WTC11 (cell line): Measurements from ENCODE around the gene WNK1. TPM values are rescaled to one million over a fixed set of nuclear protein-coding genes. Genes with fewer than 3 reads are reported as not detected.

Experiments used
- ATAC-seq: fragments of 200-7000 bp; cut with Tn5 transposase; 2 replicates; pipeline ENCODE4 v1.10.0; 2021; ENCODE audit warnings: mild to moderate bottlenecking, moderate library complexity
- CTCF ChIA-PET: fragments of 300-600 bp; sonication (Branson Sonifier 250); formaldehyde crosslinking; loops from one replicate; lab custom pipeline; 2021; ENCODE audit warnings: antibody characterized with exemption; lab: Charles Lee
- POLR2A ChIA-PET: fragments of 350-600 bp; sonication (Branson Sonifier 250); formaldehyde crosslinking; loops from one replicate; lab custom pipeline; 2021; ENCODE audit warnings: antibody characterized with exemption; lab: Charles Lee
- DNase-seq: peaks from one replicate; pipeline ENCODE4 v3.0.0; 2021; ENCODE audit warnings: low spot score
- H3K27ac Mint-ChIP-seq: 2 replicates; pipeline ENCODE4 v1.8.0; 2021; ENCODE audit warnings: mixed read lengths
- H3K27me3 Mint-ChIP-seq: 2 replicates; pipeline ENCODE4 v1.8.0; 2021; ENCODE audit warnings: low read depth, mild to moderate bottlenecking, moderate library complexity, mixed read lengths
- H3K36me3 Mint-ChIP-seq: 2 replicates; pipeline ENCODE4 v1.8.0; 2021; ENCODE audit warnings: mixed read lengths
- H3K4me1 Mint-ChIP-seq: 2 replicates; pipeline ENCODE4 v1.8.0; 2022; ENCODE audit warnings: mixed read lengths
- H3K4me3 Mint-ChIP-seq: 2 replicates; pipeline ENCODE4 v1.8.0; 2021; ENCODE audit warnings: mild to moderate bottlenecking, moderate library complexity, mixed read lengths
- H3K9me3 Mint-ChIP-seq: 2 replicates; pipeline ENCODE4 v1.8.0; 2021; ENCODE audit warnings: mixed read lengths
- NFYB ChIP-seq: sonication (generic); formaldehyde crosslinking; conservative IDR thresholded peaks from 2 replicates; pipeline ENCODE4 v1.8.0; 2022; ENCODE audit warnings: low read depth, missing genetic modification reagents
- OVOL2 ChIP-seq: fragments of 250-450 bp; sonication (Bioruptor Pico); IDR thresholded peaks from 2 replicates; pipeline ENCODE4 v1.9.0; 2021; ENCODE audit warnings: mild to moderate bottlenecking, borderline replicate concordance
- SOX15 ChIP-seq: fragments of 250-450 bp; sonication (Bioruptor Pico); IDR thresholded peaks from 2 replicates; pipeline ENCODE4 v1.9.0; 2021; ENCODE audit warnings: mild to moderate bottlenecking
- SP1 ChIP-seq: sonication (generic); formaldehyde crosslinking; conservative IDR thresholded peaks from 2 replicates; pipeline ENCODE4 v1.8.1; 2022; ENCODE audit warnings: missing genetic modification reagents
- TCF7 ChIP-seq: sonication (generic); formaldehyde crosslinking; IDR thresholded peaks from 2 replicates; pipeline ENCODE4 v1.8.0; 2022; ENCODE audit warnings: mild to moderate bottlenecking, low read depth, missing genetic modification reagents, moderate library complexity
- TEAD1 ChIP-seq: sonication (generic); formaldehyde crosslinking; IDR thresholded peaks from 2 replicates; pipeline ENCODE4 v1.8.0; 2022; ENCODE audit warnings: mild to moderate bottlenecking, missing genetic modification reagents
- TEAD4 ChIP-seq: sonication (generic); formaldehyde crosslinking; IDR thresholded peaks from 2 replicates; pipeline ENCODE4 v1.8.0; 2022; ENCODE audit warnings: mild to moderate bottlenecking, missing genetic modification reagents
- TP53 ChIP-seq: sonication (generic); formaldehyde crosslinking; IDR thresholded peaks from 2 replicates; pipeline ENCODE4 v1.8.1; 2023; ENCODE audit warnings: mild to moderate bottlenecking, missing genetic modification reagents
- ZNF121 ChIP-seq: sonication (generic); formaldehyde crosslinking; IDR thresholded peaks from 2 replicates; pipeline ENCODE4 v1.8.0; 2023; ENCODE audit warnings: missing genetic modification reagents
- ZNF219 ChIP-seq: sonication (generic); formaldehyde crosslinking; IDR thresholded peaks from 2 replicates; pipeline ENCODE4 v1.8.0; 2023; ENCODE audit warnings: missing genetic modification reagents, mild to moderate bottlenecking, borderline replicate concordance
- ZNF317 ChIP-seq: sonication (generic); formaldehyde crosslinking; IDR thresholded peaks from 2 replicates; pipeline ENCODE4 v1.8.1; 2023; ENCODE audit warnings: low read depth, mild to moderate bottlenecking, moderate library complexity, missing genetic modification reagents, borderline replicate concordance
- ZNF396 ChIP-seq: fragments of 250-450 bp; sonication (Bioruptor Pico); IDR thresholded peaks from 2 replicates; pipeline ENCODE4 v1.8.0; 2021; ENCODE audit warnings: mild to moderate bottlenecking, moderate library complexity, borderline replicate concordance
- ZNF416 ChIP-seq: fragments of 250-450 bp; sonication (Bioruptor Pico); IDR thresholded peaks from 2 replicates; pipeline ENCODE4 v1.9.0; 2021; ENCODE audit warnings: mild to moderate bottlenecking, inconsistent platforms
- total RNA-seq: library from RNA; stranded (reverse); gene quantifications from 3 replicates; pipeline ENCODE4 v1.2.3, GENCODE V29; 2021
- TF ChIP-seq, protein P1 (sequence below): sonication (generic); formaldehyde crosslinking; conservative IDR thresholded peaks from 2 replicates; pipeline ENCODE4 v1.8.1; 2023; ENCODE audit warnings: mild to moderate bottlenecking, low read depth, missing genetic modification reagents, moderate library complexity
- TF ChIP-seq, protein P2 (sequence below): fragments of 250-450 bp; sonication (Bioruptor Pico); conservative IDR thresholded peaks from 2 replicates; pipeline ENCODE4 v1.9.0; 2021; ENCODE audit warnings: mild to moderate bottlenecking
- TF ChIP-seq, protein P3 (sequence below): sonication (generic); formaldehyde crosslinking; IDR thresholded peaks from 2 replicates; pipeline ENCODE4 v1.8.1; 2023; ENCODE audit warnings: mild to moderate bottlenecking, moderate library complexity, missing genetic modification reagents
- TF ChIP-seq, protein P4 (sequence below): fragments of 200-600 bp; IDR thresholded peaks from 2 replicates; pipeline ENCODE4 v1.8.0; 2022; ENCODE audit warnings: antibody characterized with exemption
- TF ChIP-seq, protein P5 (sequence below): sonication (generic); formaldehyde crosslinking; IDR thresholded peaks from 2 replicates; pipeline ENCODE4 v1.8.1; 2022; ENCODE audit warnings: mild to moderate bottlenecking, missing genetic modification reagents, moderate library complexity, borderline replicate concordance
- TF ChIP-seq, protein P6 (sequence below): sonication (generic); formaldehyde crosslinking; IDR thresholded peaks from 2 replicates; pipeline ENCODE4 v1.8.1; 2023; ENCODE audit warnings: mild to moderate bottlenecking, missing genetic modification reagents, borderline replicate concordance
- TF ChIP-seq, protein P7 (sequence below): sonication (generic); formaldehyde crosslinking; IDR thresholded peaks from 2 replicates; pipeline ENCODE4 v1.8.1; 2022; ENCODE audit warnings: mild to moderate bottlenecking, moderate library complexity, missing genetic modification reagents

Gene WNK1
- total RNA-seq, 1 experiment from 2014 or later, result 118 TPM

DNA sequence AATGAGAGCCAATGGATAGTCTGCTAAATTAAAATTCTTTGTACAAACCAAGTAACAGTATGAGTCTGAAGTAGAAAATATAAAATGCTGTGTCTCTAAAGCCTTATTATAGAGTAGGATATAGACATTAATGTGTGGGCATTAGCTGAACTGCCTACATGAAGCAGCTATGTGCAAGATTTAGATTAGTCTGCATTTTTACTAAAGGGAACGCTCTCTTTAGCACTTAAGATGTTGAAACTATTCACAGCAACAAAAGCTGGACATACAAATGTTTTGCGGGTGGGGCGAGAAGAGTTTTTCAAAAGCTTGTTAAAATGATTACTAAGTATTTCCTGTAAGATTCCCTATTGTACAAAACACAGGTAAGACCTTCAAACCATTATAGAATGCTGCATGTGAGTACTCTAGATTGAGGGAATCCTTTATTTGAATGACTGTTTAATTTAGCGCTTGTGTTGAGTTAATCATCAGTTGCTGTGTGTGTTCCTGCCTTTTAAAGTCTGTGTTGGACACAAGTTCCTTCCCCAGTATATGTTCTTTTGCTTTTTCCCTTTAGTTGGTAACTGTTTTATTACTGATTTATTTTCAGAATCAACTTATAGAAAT lies 110.0 kb downstream of the WNK1 start:
- no peak overlapping the region for H3K4me3 Mint-ChIP-seq
- ChIA-PET CTCF (no interaction called here), POLR2A (no interaction called here)
- no peaks in the 10 kb centered on the region for H3K27me3 Mint-ChIP-seq
- ATAC-seq (no peak), DNase-seq (no peak)
- H3K36me3 Mint-ChIP-seq, result peaks cover 43% of the 10 kb centered on the region
- TF ChIP-seq ZNF121 (CRISPR knock-in tag) (no peak), OVOL2 (CRISPR knock-in tag) (no peak), SP1 (CRISPR knock-in tag) (no peak), ZNF317 (CRISPR knock-in tag) (no peak), TEAD1 (no peak), TCF7 (CRISPR knock-in tag) (no peak)
- TF ChIP-seq, protein P1, sequence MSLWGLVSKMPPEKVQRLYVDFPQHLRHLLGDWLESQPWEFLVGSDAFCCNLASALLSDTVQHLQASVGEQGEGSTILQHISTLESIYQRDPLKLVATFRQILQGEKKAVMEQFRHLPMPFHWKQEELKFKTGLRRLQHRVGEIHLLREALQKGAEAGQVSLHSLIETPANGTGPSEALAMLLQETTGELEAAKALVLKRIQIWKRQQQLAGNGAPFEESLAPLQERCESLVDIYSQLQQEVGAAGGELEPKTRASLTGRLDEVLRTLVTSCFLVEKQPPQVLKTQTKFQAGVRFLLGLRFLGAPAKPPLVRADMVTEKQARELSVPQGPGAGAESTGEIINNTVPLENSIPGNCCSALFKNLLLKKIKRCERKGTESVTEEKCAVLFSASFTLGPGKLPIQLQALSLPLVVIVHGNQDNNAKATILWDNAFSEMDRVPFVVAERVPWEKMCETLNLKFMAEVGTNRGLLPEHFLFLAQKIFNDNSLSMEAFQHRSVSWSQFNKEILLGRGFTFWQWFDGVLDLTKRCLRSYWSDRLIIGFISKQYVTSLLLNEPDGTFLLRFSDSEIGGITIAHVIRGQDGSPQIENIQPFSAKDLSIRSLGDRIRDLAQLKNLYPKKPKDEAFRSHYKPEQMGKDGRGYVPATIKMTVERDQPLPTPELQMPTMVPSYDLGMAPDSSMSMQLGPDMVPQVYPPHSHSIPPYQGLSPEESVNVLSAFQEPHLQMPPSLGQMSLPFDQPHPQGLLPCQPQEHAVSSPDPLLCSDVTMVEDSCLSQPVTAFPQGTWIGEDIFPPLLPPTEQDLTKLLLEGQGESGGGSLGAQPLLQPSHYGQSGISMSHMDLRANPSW, result no peak
- TF ChIP-seq, protein P2, sequence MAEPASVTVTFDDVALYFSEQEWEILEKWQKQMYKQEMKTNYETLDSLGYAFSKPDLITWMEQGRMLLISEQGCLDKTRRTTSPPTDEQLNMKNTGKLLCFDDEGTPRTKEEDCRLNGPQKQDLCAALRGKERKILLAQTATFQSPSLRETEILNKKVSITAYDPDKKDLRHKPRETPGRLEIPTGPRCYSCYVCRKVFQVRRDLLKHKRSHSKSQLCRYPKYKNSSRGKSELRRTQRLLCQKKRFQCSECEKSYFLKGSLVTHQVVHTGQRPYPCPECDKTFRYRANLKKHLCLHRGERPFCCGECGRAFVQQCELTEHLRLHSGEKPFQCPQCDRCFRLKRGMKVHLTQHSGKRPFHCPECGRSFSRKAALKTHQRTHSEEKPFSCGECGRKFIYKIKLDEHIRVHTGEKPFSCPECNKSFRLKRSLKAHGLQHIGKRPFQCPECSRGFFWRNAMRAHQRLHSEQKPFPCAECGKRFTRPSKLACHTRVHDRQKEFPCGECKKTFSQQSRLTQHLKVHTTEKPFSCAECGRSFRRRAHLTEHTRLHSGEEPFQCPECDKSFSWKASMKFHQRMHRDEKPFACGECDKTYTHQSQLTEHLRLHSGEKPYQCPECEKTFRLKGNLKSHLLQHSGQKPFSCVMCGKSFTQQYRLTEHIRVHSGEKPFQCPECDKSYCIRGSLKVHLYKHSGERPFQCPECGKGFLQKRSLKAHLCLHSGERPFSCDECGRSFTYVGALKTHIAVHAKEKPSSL (CRISPR knock-in tag), result no peak
- TF ChIP-seq, protein P3, sequence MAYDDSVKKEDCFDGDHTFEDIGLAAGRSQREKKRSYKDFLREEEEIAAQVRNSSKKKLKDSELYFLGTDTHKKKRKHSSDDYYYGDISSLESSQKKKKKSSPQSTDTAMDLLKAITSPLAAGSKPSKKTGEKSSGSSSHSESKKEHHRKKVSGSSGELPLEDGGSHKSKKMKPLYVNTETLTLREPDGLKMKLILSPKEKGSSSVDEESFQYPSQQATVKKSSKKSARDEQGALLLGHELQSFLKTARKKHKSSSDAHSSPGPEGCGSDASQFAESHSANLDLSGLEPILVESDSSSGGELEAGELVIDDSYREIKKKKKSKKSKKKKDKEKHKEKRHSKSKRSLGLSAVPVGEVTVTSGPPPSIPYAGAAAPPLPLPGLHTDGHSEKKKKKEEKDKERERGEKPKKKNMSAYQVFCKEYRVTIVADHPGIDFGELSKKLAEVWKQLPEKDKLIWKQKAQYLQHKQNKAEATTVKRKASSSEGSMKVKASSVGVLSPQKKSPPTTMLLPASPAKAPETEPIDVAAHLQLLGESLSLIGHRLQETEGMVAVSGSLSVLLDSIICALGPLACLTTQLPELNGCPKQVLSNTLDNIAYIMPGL (CRISPR knock-in tag), result no peak
- TF ChIP-seq, protein P4, sequence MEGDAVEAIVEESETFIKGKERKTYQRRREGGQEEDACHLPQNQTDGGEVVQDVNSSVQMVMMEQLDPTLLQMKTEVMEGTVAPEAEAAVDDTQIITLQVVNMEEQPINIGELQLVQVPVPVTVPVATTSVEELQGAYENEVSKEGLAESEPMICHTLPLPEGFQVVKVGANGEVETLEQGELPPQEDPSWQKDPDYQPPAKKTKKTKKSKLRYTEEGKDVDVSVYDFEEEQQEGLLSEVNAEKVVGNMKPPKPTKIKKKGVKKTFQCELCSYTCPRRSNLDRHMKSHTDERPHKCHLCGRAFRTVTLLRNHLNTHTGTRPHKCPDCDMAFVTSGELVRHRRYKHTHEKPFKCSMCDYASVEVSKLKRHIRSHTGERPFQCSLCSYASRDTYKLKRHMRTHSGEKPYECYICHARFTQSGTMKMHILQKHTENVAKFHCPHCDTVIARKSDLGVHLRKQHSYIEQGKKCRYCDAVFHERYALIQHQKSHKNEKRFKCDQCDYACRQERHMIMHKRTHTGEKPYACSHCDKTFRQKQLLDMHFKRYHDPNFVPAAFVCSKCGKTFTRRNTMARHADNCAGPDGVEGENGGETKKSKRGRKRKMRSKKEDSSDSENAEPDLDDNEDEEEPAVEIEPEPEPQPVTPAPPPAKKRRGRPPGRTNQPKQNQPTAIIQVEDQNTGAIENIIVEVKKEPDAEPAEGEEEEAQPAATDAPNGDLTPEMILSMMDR, result no peak
- no peak overlapping the region for H3K27ac Mint-ChIP-seq
- no peaks in the 10 kb centered on the region for H3K4me1 Mint-ChIP-seq
- H3K9me3 Mint-ChIP-seq, result no peaks in the 10 kb centered on the region

DNA sequence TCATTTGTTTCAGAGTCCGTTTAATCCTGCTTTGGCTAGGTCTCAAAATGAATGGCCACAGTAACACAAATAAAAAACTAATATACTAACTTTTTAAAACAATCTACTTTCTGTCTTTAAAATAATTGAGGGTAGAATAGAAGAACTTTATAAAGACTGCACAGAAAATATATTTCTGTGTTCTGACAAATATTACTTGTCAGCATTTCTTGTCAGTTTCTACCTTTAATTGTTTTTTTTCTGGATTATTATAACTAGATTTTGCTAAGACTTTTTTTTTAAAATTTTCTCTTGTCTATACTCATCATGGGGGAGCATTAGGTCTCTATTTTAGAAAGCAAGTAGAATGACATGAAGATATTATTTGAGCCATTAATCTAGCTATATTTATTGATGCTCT lies 110.9 kb downstream of the WNK1 start:
- H3K4me3 Mint-ChIP-seq, result no peak overlapping the region
- no peak for ATAC-seq
- H3K27ac Mint-ChIP-seq, result no peak overlapping the region
- H3K36me3 Mint-ChIP-seq, result peaks cover 41% of the 10 kb centered on the region
- no peak for DNase-seq
- no peaks in the 10 kb centered on the region for H3K9me3 Mint-ChIP-seq
- POLR2A ChIA-PET, result no interaction called here
- CTCF ChIA-PET, result no interaction called here
- no peaks in the 10 kb centered on the region for H3K4me1 Mint-ChIP-seq
- H3K27me3 Mint-ChIP-seq, result no peaks in the 10 kb centered on the region
- TF ChIP-seq, protein P5, sequence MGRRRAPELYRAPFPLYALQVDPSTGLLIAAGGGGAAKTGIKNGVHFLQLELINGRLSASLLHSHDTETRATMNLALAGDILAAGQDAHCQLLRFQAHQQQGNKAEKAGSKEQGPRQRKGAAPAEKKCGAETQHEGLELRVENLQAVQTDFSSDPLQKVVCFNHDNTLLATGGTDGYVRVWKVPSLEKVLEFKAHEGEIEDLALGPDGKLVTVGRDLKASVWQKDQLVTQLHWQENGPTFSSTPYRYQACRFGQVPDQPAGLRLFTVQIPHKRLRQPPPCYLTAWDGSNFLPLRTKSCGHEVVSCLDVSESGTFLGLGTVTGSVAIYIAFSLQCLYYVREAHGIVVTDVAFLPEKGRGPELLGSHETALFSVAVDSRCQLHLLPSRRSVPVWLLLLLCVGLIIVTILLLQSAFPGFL (CRISPR knock-in tag), result no peak
- TF ChIP-seq ZNF416 (CRISPR knock-in tag), result no peak
- TF ChIP-seq SOX15, result no peak
- no peak for TF ChIP-seq ZNF396 (CRISPR knock-in tag)
- TF ChIP-seq NFYB (CRISPR knock-in tag), result no peak
- no peak for TF ChIP-seq TP53
- TF ChIP-seq, protein P6, sequence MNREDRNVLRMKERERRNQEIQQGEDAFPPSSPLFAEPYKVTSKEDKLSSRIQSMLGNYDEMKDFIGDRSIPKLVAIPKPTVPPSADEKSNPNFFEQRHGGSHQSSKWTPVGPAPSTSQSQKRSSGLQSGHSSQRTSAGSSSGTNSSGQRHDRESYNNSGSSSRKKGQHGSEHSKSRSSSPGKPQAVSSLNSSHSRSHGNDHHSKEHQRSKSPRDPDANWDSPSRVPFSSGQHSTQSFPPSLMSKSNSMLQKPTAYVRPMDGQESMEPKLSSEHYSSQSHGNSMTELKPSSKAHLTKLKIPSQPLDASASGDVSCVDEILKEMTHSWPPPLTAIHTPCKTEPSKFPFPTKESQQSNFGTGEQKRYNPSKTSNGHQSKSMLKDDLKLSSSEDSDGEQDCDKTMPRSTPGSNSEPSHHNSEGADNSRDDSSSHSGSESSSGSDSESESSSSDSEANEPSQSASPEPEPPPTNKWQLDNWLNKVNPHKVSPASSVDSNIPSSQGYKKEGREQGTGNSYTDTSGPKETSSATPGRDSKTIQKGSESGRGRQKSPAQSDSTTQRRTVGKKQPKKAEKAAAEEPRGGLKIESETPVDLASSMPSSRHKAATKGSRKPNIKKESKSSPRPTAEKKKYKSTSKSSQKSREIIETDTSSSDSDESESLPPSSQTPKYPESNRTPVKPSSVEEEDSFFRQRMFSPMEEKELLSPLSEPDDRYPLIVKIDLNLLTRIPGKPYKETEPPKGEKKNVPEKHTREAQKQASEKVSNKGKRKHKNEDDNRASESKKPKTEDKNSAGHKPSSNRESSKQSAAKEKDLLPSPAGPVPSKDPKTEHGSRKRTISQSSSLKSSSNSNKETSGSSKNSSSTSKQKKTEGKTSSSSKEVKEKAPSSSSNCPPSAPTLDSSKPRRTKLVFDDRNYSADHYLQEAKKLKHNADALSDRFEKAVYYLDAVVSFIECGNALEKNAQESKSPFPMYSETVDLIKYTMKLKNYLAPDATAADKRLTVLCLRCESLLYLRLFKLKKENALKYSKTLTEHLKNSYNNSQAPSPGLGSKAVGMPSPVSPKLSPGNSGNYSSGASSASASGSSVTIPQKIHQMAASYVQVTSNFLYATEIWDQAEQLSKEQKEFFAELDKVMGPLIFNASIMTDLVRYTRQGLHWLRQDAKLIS (CRISPR knock-in tag), result no peak
- TF ChIP-seq TEAD4 (CRISPR knock-in tag), result no peak
- TF ChIP-seq ZNF317 (CRISPR knock-in tag), result no peak
- TF ChIP-seq, protein P7, sequence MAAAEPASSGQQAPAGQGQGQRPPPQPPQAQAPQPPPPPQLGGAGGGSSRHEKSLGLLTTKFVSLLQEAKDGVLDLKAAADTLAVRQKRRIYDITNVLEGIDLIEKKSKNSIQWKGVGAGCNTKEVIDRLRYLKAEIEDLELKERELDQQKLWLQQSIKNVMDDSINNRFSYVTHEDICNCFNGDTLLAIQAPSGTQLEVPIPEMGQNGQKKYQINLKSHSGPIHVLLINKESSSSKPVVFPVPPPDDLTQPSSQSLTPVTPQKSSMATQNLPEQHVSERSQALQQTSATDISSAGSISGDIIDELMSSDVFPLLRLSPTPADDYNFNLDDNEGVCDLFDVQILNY, result no peak
- TF ChIP-seq ZNF219 (CRISPR knock-in tag), result no peak
